Measurements from ENCODE around the gene PVALEF. TPM values are rescaled to one million over a fixed set of nuclear protein-coding genes. Genes with fewer than 3 reads are reported as not detected.

Gene PVALEF
- total RNA-seq, 1 experiment from 2014 or later = not detected

- Histone ChIP-seq H3K27ac (ENCODE audit: low read length) (no peak overlapping the region), H3K4me1 (ENCODE audit: control insufficient read depth, insufficient read depth, low read length) (peaks cover 16% of the 10 kb centered on the region), H3K4me3 (ENCODE audit: low read depth in 2 of 2, low read length in 2 of 2) (no peak overlapping the region), H3K27me3 (ENCODE audit: control insufficient read depth, insufficient read depth, low read length) (no peaks in the 10 kb centered on the region), H3K36me3 (ENCODE audit: control insufficient read depth, insufficient read depth, low read length) (no peaks in the 10 kb centered on the region), H3K9me3 (ENCODE audit: control insufficient read depth, insufficient read depth, low read depth, low read length) (no peaks in the 10 kb centered on the region)
- POLR2A ChIA-PET = no interaction called here
- TF ChIP-seq TCF7L2 (IDR thresholded peaks at IDR 0.05; ENCODE audit: low read depth, low read length) (no peak), CTCF (IDR thresholded peaks at IDR 0.05) (no peak), REST (IDR thresholded peaks at IDR 0.05; ENCODE audit: insufficient read depth in 1 of 2, low read depth in 2 of 2, low read length in 1 of 2) (no peak), POLR2AphosphoS5 (IDR thresholded peaks at IDR 0.05; ENCODE audit: low read depth, low read length) (no peak), SIN3A (IDR thresholded peaks at IDR 0.05; ENCODE audit: borderline replicate concordance, insufficient read depth, low read depth, low read length) (no peak)
- intact Hi-C loops (cut with micrococcal nuclease; ENCODE audit: unreplicated experiment) (no loop called here), in situ Hi-C loops (cut with HindIII; ENCODE audit: low pct_unique_long_range_greater_than_20kb, low sequenced_read_pairs) (no loop called here)
- no peak for DNase-seq (ENCODE audit: low read depth, low spot score)
- no TSS peak for BruUV-seq (replicated peaks)
- no peak for ATAC-seq
- CTCF ChIA-PET = no interaction called here
Measured at GRCh38 chr17:81124377-81124776, 40.9 kb upstream of the PVALEF start.

GRCh38 chr17:81125573-81126081 lies 39.7 kb upstream of the PVALEF start:
- H3K36me3 ChIP-seq (ENCODE audit: control insufficient read depth, insufficient read depth, low read length) = no peaks in the 10 kb centered on the region
- ChIA-PET POLR2A (no interaction called here), CTCF (interaction anchor here (0.6 kb wide), 1 partner anchor 235 kb away, joined by 4 read pairs; no protein-coding TSS in a partner anchor)
- ATAC-seq = no peak
- no peak overlapping the region for H3K27ac ChIP-seq (ENCODE audit: low read length)
- TF ChIP-seq SIN3A (IDR thresholded peaks at IDR 0.05; ENCODE audit: borderline replicate concordance, insufficient read depth, low read depth, low read length) (no peak), TCF7L2 (IDR thresholded peaks at IDR 0.05; ENCODE audit: low read depth, low read length) (no peak)
- H3K4me1 ChIP-seq (ENCODE audit: control insufficient read depth, insufficient read depth, low read length) = peaks cover 16% of the 10 kb centered on the region
- no peaks in the 10 kb centered on the region for H3K27me3 ChIP-seq (ENCODE audit: control insufficient read depth, insufficient read depth, low read length)
- no peaks in the 10 kb centered on the region for H3K9me3 ChIP-seq (ENCODE audit: control insufficient read depth, insufficient read depth, low read depth, low read length)
- intact Hi-C loops (cut with micrococcal nuclease; ENCODE audit: unreplicated experiment) = no loop called here
- no peak overlapping the region for H3K4me3 ChIP-seq (ENCODE audit: low read depth in 2 of 2, low read length in 2 of 2)
- no TSS peak for BruUV-seq (replicated peaks)
- in situ Hi-C loops (cut with HindIII; ENCODE audit: low pct_unique_long_range_greater_than_20kb, low sequenced_read_pairs) = no loop called here
- no peak for DNase-seq (ENCODE audit: low read depth, low spot score)

- intact Hi-C loops (cut with micrococcal nuclease; ENCODE audit: unreplicated experiment) (no loop called here), in situ Hi-C loops (cut with HindIII; ENCODE audit: low pct_unique_long_range_greater_than_20kb, low sequenced_read_pairs) (no loop called here)
- POLR2A ChIA-PET = no interaction called here
- no peak; the same call in 1 of the 2 replicates for ATAC-seq
- no TSS peak for BruUV-seq (replicated peaks)
- peaks cover 16% of the 10 kb centered on the region for H3K4me1 ChIP-seq (ENCODE audit: control insufficient read depth, insufficient read depth, low read length)
- H3K9me3 ChIP-seq (ENCODE audit: control insufficient read depth, insufficient read depth, low read depth, low read length) = no peaks in the 10 kb centered on the region
- no peaks in the 10 kb centered on the region for H3K27me3 ChIP-seq (ENCODE audit: control insufficient read depth, insufficient read depth, low read length)
- no peak for DNase-seq (ENCODE audit: low read depth, low spot score)
- CTCF ChIA-PET = interaction anchor here (0.6 kb wide), 1 partner anchor 234 kb away, joined by 4 read pairs; no protein-coding TSS in a partner anchor
- no peak overlapping the region for H3K4me3 ChIP-seq (ENCODE audit: low read depth in 2 of 2, low read length in 2 of 2)
- H3K36me3 ChIP-seq (ENCODE audit: control insufficient read depth, insufficient read depth, low read length) = no peaks in the 10 kb centered on the region
- TF ChIP-seq SIN3A (IDR thresholded peaks at IDR 0.05; ENCODE audit: borderline replicate concordance, insufficient read depth, low read depth, low read length) (no peak), POLR2AphosphoS5 (IDR thresholded peaks at IDR 0.05; ENCODE audit: low read depth, low read length) (no peak), CTCF (IDR thresholded peaks at IDR 0.05) (no peak), TCF7L2 (IDR thresholded peaks at IDR 0.05; ENCODE audit: low read depth, low read length) (no peak), REST (IDR thresholded peaks at IDR 0.05; ENCODE audit: insufficient read depth in 1 of 2, low read depth in 2 of 2, low read length in 1 of 2) (no peak)
- no peak overlapping the region for H3K27ac ChIP-seq (ENCODE audit: low read length)
Measured at GRCh38 chr17:81126281-81127132, 38.8 kb upstream of the PVALEF start.

Data from Panc1 (cell line).